Esophagus squamous epithelium (tissue), 5 donors: ENCODE data around the gene PRKCB. TPM values are rescaled to one million over a fixed set of nuclear protein-coding genes. Genes with fewer than 3 reads are reported as not detected.

Experiments
- DNase-seq: peaks from one replicate; lab custom pipeline; 2025; lab: John Stamatoyannopoulos, UW
- H3K27ac ChIP-seq, 4 donors: fragments of 200-600 bp; sonication (generic); one replicate each; pipeline ENCODE4 v1.5.1; 2016 to 2019; ENCODE audit warnings: mild to moderate bottlenecking in 1 of 4
- H3K27me3 ChIP-seq, 4 donors: fragments of 200-600 bp; sonication (generic); 1 replicate in 3 of 4; 2 replicates in 1 of 4; pipeline versions ENCODE4 v1.5.1 to v1.6.0; 2017 to 2021; ENCODE audit warnings: antibody characterized with exemption in 1 of 4
- H3K36me3 ChIP-seq, 3 donors: fragments of 200-600 bp; sonication (generic); one replicate each; pipeline ENCODE4 v1.5.1; 2016 to 2019
- H3K4me1 ChIP-seq, 3 donors: fragments of 200-600 bp; sonication (generic); one replicate each; pipeline ENCODE4 v1.5.1; 2017 to 2019
- H3K4me3 ChIP-seq, 4 donors: fragments of 200-600 bp; sonication (generic); 1 replicate in 3 of 4; 2 replicates in 1 of 4; pipeline ENCODE4 v1.5.1; 2016 to 2019; ENCODE audit warnings: mild to moderate bottlenecking in 2 of 4, moderate library complexity in 1 of 4
- H3K9me3 ChIP-seq, 3 donors: fragments of 200-600 bp; sonication (generic); one replicate each; pipeline ENCODE4 v1.5.1; 2016 to 2019
- POLR2A ChIP-seq, 4 donors: fragments of 450-650 bp; IDR thresholded peaks; one replicate each; pipeline ENCODE4 v1.6.1; 2017; ENCODE audit warnings: antibody characterized with exemption in 4 of 4, mild to moderate bottlenecking in 4 of 4, moderate library complexity in 3 of 4
- WGBS, 2 donors: methylation state at CpG; one replicate each; pipeline ENCODE4 v1.1.5; 2018; 5-methylcytosine and 5-hydroxymethylcytosine counted together
- intact Hi-C: fragments of 100-400 bp; cut with DNase I; formaldehyde crosslinking; loops from one replicate; pipeline ENCODE4 v1.15.0; 2022
- total RNA-seq, 4 donors: library from RNA; depleted of rRNA; stranded (reverse); fragments of >200 nt; gene quantifications; one replicate each; pipeline ENCODE4 v1.1.0, GENCODE V29; 2016
- TF ChIP-seq, protein P1 (sequence below), 6 experiments: fragments of 450-650 bp in 4 of 6; fragments of 200-600 bp in 2 of 6; sonication (generic) in 2 of 6; IDR thresholded peaks; one replicate each; pipeline ENCODE4 v1.5.1; 2016 to 2019; ENCODE audit warnings: antibody characterized with exemption in 6 of 6, mild to moderate bottlenecking in 4 of 6, moderate library complexity in 4 of 6
- donor health status: DM: yes; HTN: yes; CAD: no.

Gene PRKCB
- total RNA-seq, 4 donors from 2014 or later, result 0.38 to 4.0 (median 1.7) TPM

GRCh38 chr16:23826528-23827045 is 9.2 kb upstream of the PRKCB start:
- Histone ChIP-seq H3K9me3 (peaks cover 0 to 10% (median 0%) of the 10 kb centered on the region in 3 donors), H3K27me3 (no peaks in the 10 kb centered on the region), H3K4me3 (no peak overlapping the region), H3K27ac (no peak overlapping the region), H3K36me3 (no peaks in the 10 kb centered on the region), H3K4me1 (no peaks in the 10 kb centered on the region)
- intact Hi-C loops, result no loop called here
- TF ChIP-seq, protein P1, sequence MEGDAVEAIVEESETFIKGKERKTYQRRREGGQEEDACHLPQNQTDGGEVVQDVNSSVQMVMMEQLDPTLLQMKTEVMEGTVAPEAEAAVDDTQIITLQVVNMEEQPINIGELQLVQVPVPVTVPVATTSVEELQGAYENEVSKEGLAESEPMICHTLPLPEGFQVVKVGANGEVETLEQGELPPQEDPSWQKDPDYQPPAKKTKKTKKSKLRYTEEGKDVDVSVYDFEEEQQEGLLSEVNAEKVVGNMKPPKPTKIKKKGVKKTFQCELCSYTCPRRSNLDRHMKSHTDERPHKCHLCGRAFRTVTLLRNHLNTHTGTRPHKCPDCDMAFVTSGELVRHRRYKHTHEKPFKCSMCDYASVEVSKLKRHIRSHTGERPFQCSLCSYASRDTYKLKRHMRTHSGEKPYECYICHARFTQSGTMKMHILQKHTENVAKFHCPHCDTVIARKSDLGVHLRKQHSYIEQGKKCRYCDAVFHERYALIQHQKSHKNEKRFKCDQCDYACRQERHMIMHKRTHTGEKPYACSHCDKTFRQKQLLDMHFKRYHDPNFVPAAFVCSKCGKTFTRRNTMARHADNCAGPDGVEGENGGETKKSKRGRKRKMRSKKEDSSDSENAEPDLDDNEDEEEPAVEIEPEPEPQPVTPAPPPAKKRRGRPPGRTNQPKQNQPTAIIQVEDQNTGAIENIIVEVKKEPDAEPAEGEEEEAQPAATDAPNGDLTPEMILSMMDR (IDR thresholded peaks at IDR 0.05), result no peak
- no peak for TF ChIP-seq POLR2A (IDR thresholded peaks at IDR 0.05)
- WGBS, 2 donors, result 30 to 32% methylated on average over 6 of the region's 6 CpGs
- DNase-seq, result no peak

GRCh38 chr16:23827057-23827456 is 8.7 kb upstream of the PRKCB start:
- H3K4me3 ChIP-seq, result no peak overlapping the region
- peaks cover 0 to 10% (median 0%) of the 10 kb centered on the region in 3 donors for H3K9me3 ChIP-seq
- H3K4me1 ChIP-seq, result no peaks in the 10 kb centered on the region
- no peaks in the 10 kb centered on the region for H3K36me3 ChIP-seq
- no peak for TF ChIP-seq POLR2A (IDR thresholded peaks at IDR 0.05)
- TF ChIP-seq, protein P1 (IDR thresholded peaks at IDR 0.05), result no peak
- WGBS, 2 donors, result 34 to 41% methylated on average over 4 of the region's 4 CpGs
- no peaks in the 10 kb centered on the region for H3K27me3 ChIP-seq
- no peak overlapping the region for H3K27ac ChIP-seq
- no peak for DNase-seq
- intact Hi-C loops, result no loop called here

GRCh38 chr16:23829454-23829853 is 6.3 kb upstream of the PRKCB start:
- no peak for DNase-seq
- Histone ChIP-seq H3K27me3 (peaks cover 0 to 19% (median 0%) of the 10 kb centered on the region in 4 donors), H3K4me3 (no peak overlapping the region), H3K36me3 (no peaks in the 10 kb centered on the region), H3K27ac (no peak overlapping the region), H3K4me1 (no peaks in the 10 kb centered on the region), H3K9me3 (peaks cover 0 to 10% (median 0%) of the 10 kb centered on the region in 3 donors)
- TF ChIP-seq, protein P1 (IDR thresholded peaks at IDR 0.05), result no peak
- TF ChIP-seq POLR2A (IDR thresholded peaks at IDR 0.05), result no peak
- intact Hi-C loops, result no loop called here
- 57 to 81% methylated on average over 2 of the region's 2 CpGs for WGBS, 2 donors

GRCh38 chr16:23830276-23830675 is 5.5 kb upstream of the PRKCB start:
- Histone ChIP-seq H3K36me3 (no peaks in the 10 kb centered on the region), H3K9me3 (peaks cover 0 to 10% (median 0%) of the 10 kb centered on the region in 3 donors), H3K4me1 (peaks cover 0 to 3% (median 0%) of the 10 kb centered on the region in 3 donors), H3K27me3 (peaks cover 0 to 27% (median 0%) of the 10 kb centered on the region in 4 donors), H3K4me3 (no peak overlapping the region), H3K27ac (no peak overlapping the region)
- TF ChIP-seq, protein P1 (IDR thresholded peaks at IDR 0.05), result no peak
- TF ChIP-seq POLR2A (IDR thresholded peaks at IDR 0.05), result no peak
- no peak for DNase-seq
- intact Hi-C loops, result no loop called here
- WGBS, 2 donors, result 0% methylated on average over 1 of the region's 1 CpG

DNA sequence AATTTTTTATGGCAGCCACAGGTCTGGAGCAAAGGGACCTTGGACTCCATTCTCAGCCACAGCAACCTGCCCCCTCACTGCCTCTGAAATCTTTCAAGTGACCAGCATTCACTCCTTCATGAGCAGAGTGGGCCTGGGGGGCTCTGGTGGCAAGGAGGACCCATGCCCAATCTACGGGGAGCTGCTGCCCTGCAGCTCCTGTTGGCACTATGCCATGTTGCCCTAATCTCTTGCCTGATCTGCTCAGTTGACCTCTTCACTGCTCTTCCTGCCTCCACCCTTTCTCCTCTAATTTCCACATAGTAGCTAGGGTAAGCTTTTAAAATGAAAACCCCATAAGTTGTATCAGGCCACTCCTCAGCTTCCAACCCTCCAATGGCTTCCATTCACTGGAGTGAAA is 2.9 kb upstream of the PRKCB start:
- peaks cover 0 to 10% (median 0%) of the 10 kb centered on the region in 3 donors for H3K9me3 ChIP-seq
- no peak for DNase-seq
- no peak overlapping the region for H3K4me3 ChIP-seq
- intact Hi-C loops, result no loop called here
- WGBS, 2 donors, result 55 to 78% methylated on average over 1 of the region's 1 CpG
- H3K36me3 ChIP-seq, result no peaks in the 10 kb centered on the region
- H3K4me1 ChIP-seq, result peaks cover 0 to 28% (median 20%) of the 10 kb centered on the region in 3 donors
- no peak for TF ChIP-seq POLR2A (IDR thresholded peaks at IDR 0.05)
- TF ChIP-seq, protein P1 (IDR thresholded peaks at IDR 0.05), result no peak
- H3K27me3 ChIP-seq, result peaks cover 5 to 53% (median 8%) of the 10 kb centered on the region in 4 donors
- no peak overlapping the region for H3K27ac ChIP-seq
